HL-60 (cell line): Measurements from ENCODE around the gene NOD2.

Source experiments
- DNase-seq, 2 experiments: peaks; one replicate each; pipeline ENCODE4 v3.0.0-alpha.2; 2010 to 2020; ENCODE audit warnings: low read depth in 1 of 2, low spot score in 1 of 2
- H3K27ac ChIP-seq: fragments of 250-450 bp; sonication (Bioruptor Pico); replicated peaks from 2 replicates; pipeline ENCODE4 v1.5.1; 2020; ENCODE audit warnings: mild to moderate bottlenecking, moderate library complexity
- H3K27me3 ChIP-seq: fragments of 250-450 bp; sonication (Bioruptor Pico); 2 replicates; pipeline ENCODE4 v1.5.1; 2021; ENCODE audit warnings: mild to moderate bottlenecking, moderate library complexity; ENCODE audit not compliant: insufficient read depth, poor library complexity, severe bottlenecking
- H3K4me3 ChIP-seq: replicated peaks from 2 replicates; pipeline ENCODE4 v1.5.1; 2011; ENCODE audit warnings: mild to moderate bottlenecking, control low read depth, low read length; ENCODE audit not compliant: insufficient read depth
- GABPA ChIP-seq: IDR thresholded peaks from 2 replicates; pipeline ENCODE4 v1.6.1; 2012; ENCODE audit warnings: low read depth
- POLR2AphosphoS5 ChIP-seq: IDR thresholded peaks from 2 replicates; pipeline ENCODE4 v1.6.1; 2012; ENCODE audit warnings: low read depth
- SPI1 ChIP-seq: IDR thresholded peaks from 2 replicates; pipeline ENCODE4 v1.6.1; 2012; ENCODE audit warnings: low read depth, mild to moderate bottlenecking, borderline replicate concordance
- TF ChIP-seq, protein P1 (sequence below): IDR thresholded peaks from one replicate; pipeline ENCODE4 v1.5.1; 2011; ENCODE audit warnings: low read length, control low read depth, inconsistent platforms; ENCODE audit not compliant: insufficient read depth
- TF ChIP-seq, protein P2 (sequence below): IDR thresholded peaks from 2 replicates; pipeline ENCODE4 v1.6.1; 2012; ENCODE audit warnings: low read depth; ENCODE audit not compliant: insufficient replicate concordance

NOD2 gene

DNA sequence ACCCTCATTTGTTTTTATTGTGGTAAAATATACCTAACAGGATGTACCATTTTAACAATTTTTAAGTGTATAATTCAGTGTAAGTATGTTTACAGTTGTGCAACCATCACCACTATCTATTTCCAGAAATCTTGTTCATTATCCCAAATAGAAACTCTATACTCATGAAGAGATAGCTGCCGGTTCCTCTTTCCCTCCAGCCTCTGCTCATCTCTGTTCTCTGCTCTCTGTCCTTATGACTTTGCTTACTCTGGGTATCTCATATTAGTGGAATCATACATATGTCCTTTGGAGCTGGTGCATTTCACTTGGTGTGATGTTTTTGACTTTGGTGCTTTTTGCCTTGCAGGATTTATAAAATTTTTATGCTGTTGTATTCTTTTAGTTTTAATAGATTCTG lies 67.9 kb downstream of the NOD2 start:
- no peak for DNase-seq
- Histone ChIP-seq H3K27ac (no peak overlapping the region), H3K4me3 (no peak overlapping the region), H3K27me3 (no peaks in the 10 kb centered on the region)
- TF ChIP-seq, protein P1, sequence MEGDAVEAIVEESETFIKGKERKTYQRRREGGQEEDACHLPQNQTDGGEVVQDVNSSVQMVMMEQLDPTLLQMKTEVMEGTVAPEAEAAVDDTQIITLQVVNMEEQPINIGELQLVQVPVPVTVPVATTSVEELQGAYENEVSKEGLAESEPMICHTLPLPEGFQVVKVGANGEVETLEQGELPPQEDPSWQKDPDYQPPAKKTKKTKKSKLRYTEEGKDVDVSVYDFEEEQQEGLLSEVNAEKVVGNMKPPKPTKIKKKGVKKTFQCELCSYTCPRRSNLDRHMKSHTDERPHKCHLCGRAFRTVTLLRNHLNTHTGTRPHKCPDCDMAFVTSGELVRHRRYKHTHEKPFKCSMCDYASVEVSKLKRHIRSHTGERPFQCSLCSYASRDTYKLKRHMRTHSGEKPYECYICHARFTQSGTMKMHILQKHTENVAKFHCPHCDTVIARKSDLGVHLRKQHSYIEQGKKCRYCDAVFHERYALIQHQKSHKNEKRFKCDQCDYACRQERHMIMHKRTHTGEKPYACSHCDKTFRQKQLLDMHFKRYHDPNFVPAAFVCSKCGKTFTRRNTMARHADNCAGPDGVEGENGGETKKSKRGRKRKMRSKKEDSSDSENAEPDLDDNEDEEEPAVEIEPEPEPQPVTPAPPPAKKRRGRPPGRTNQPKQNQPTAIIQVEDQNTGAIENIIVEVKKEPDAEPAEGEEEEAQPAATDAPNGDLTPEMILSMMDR: no peak
- peak; percentile 36; the same call in 1 of the 2 replicates for TF ChIP-seq SPI1

DNA sequence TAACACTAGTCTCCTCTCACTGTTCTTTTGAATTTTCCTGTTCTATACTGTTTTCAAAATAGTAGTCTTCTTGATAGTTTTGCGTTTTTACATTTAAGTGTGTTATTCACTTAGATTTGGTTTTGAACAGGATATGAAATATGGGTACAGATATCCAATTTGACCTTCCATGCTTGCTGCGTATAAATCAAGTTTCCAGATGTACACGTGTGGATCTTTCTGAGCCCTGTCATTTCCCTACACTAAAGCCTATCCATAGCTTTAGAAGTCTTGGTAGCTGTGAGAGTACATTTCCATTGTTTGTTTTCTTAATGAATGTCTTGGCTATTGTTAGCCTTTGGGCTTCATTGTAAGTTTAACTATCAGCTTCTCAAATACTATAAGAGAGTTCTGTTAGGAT lies 68.8 kb downstream of the NOD2 start:
- DNase-seq: no peak
- no peak overlapping the region for H3K4me3 ChIP-seq
- TF ChIP-seq SPI1 (no peak), POLR2AphosphoS5 (no peak), GABPA (no peak)
- TF ChIP-seq, protein P1: no peak
- TF ChIP-seq, protein P2, sequence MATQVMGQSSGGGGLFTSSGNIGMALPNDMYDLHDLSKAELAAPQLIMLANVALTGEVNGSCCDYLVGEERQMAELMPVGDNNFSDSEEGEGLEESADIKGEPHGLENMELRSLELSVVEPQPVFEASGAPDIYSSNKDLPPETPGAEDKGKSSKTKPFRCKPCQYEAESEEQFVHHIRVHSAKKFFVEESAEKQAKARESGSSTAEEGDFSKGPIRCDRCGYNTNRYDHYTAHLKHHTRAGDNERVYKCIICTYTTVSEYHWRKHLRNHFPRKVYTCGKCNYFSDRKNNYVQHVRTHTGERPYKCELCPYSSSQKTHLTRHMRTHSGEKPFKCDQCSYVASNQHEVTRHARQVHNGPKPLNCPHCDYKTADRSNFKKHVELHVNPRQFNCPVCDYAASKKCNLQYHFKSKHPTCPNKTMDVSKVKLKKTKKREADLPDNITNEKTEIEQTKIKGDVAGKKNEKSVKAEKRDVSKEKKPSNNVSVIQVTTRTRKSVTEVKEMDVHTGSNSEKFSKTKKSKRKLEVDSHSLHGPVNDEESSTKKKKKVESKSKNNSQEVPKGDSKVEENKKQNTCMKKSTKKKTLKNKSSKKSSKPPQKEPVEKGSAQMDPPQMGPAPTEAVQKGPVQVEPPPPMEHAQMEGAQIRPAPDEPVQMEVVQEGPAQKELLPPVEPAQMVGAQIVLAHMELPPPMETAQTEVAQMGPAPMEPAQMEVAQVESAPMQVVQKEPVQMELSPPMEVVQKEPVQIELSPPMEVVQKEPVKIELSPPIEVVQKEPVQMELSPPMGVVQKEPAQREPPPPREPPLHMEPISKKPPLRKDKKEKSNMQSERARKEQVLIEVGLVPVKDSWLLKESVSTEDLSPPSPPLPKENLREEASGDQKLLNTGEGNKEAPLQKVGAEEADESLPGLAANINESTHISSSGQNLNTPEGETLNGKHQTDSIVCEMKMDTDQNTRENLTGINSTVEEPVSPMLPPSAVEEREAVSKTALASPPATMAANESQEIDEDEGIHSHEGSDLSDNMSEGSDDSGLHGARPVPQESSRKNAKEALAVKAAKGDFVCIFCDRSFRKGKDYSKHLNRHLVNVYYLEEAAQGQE: no peak

DNA sequence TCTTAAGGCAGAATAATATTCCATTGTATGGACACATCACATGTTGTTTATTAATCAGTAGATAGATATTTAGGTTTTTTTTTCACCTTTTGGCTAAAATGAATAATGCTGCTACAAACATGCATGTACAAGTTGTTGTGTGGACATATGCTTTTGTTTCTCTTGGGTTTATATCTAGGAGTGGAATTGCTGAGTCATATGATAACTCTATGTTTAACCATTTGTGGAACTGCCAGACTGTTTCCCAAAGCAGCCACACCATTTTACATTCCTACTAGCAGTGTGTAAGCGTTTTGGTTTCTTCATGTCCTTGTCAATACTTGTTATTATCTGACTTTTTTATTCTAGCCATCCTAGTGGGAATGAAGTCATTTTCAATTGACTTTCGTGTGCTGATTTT lies 69.8 kb downstream of the NOD2 start:
- H3K27ac ChIP-seq: no peak overlapping the region
- H3K27me3 ChIP-seq: no peaks in the 10 kb centered on the region
- DNase-seq: no peak
- no peak overlapping the region for H3K4me3 ChIP-seq
- TF ChIP-seq, protein P1: no peak
- TF ChIP-seq SPI1 (no peak), POLR2AphosphoS5 (no peak), GABPA (no peak)
- TF ChIP-seq, protein P2: no peak

More for the DNA sequence above, 68.8 kb downstream of the NOD2 start:
- Histone ChIP-seq H3K27me3 (no peaks in the 10 kb centered on the region), H3K27ac (no peak overlapping the region)

DNA sequence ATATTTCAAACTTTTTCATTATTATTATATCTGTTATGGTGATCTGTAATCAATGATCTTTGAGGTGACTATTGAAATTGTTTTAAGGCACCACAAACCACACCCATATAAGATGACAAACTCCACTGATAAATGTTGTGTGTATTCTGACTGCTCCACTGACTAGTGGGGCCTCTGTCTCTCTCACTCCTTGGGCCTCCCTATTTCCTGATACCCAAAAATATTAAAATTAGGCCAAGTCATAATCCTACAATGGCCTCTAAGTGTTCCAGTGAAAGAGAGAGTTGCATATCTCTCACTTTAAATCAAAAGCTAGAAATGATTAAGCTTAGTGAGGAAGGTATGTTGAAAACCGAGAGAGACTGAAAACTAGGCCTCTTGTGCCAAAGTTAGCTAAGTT lies 71.9 kb downstream of the NOD2 start:
- Histone ChIP-seq H3K27me3 (no peaks in the 10 kb centered on the region), H3K27ac (no peak overlapping the region), H3K4me3 (no peak overlapping the region)
- TF ChIP-seq SPI1: no peak
- TF ChIP-seq, protein P2: no peak
- no peak for TF ChIP-seq POLR2AphosphoS5
- TF ChIP-seq, protein P1: no peak
- no peak for TF ChIP-seq GABPA
- no peak for DNase-seq
